ENCODE results near the gene LCN1. TPM values are rescaled to one million over a fixed set of nuclear protein-coding genes. Genes with fewer than 3 reads are reported as not detected.

The LCN1 gene
- total RNA-seq (2021) (not detected in 2 replicates), Bru-seq, nascent RNA (not detected), BruChase-seq, experiment 1, labeled RNA remaining after a 2-hour chase (not detected), BruChase-seq, experiment 2, labeled RNA remaining after a 6-hour chase (not detected)
- long read RNA-seq, result 0 reads

DNA sequence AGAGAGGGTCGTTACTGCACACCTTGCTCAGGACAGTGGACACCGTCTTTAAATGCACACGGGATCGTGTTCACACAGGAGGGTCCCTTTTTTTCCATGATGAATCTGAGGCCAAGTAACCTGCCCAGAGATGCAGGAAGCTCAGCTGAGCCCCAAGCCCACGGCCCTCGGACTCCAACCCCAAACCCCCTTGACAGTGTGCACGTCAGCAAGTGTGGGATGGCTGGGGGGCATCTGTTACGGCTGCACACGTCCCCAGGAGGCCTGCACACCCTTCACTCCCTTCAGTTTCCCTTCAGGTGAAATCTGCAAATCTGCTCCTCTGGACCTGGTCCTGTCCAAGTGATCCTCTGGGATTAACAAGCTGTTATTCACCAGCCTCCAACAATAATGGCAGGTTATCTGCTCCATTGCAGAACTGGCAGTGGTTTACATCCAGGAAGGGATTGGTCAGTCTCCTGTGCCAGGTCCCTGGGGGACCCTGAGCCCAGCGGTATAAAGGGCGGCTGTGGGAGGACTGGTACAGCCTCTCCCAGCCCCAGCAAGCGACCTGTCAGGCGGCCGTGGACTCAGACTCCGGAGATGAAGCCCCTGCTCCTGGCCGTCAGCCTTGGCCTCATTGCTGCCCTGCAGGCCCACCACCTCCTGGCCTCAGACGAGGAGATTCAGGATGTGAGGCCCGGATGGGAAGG lies at the start of gene LCN1:
Gene LCN1, plus strand, starts transcription at position 525 of the 692 bp plus-strand sequence. Its CDS starts 58 bp downstream, at position 583.
- no peaks in the 10 kb centered on the region for H3K9me3 ChIP-seq (ENCODE audit: insufficient read depth, low read depth)
- no peak within 1 kb of the TSS for H3K4me3 ChIP-seq
- H3K27ac ChIP-seq, result no peak within 1 kb of the TSS
- ChIA-PET CTCF (no interaction called here), POLR2A (ENCODE audit: unreplicated experiment) (no interaction called here)
- H3K36me3 ChIP-seq (ENCODE audit: low read depth), result no peaks in the 10 kb centered on the region
- H3K9me2 ChIP-seq (ENCODE audit: insufficient read depth), result no peaks in the 10 kb centered on the region
- H3F3A ChIP-seq (ENCODE audit: insufficient read depth, low read depth), result no peaks in the 10 kb centered on the region
- TF ChIP-seq, protein P1, sequence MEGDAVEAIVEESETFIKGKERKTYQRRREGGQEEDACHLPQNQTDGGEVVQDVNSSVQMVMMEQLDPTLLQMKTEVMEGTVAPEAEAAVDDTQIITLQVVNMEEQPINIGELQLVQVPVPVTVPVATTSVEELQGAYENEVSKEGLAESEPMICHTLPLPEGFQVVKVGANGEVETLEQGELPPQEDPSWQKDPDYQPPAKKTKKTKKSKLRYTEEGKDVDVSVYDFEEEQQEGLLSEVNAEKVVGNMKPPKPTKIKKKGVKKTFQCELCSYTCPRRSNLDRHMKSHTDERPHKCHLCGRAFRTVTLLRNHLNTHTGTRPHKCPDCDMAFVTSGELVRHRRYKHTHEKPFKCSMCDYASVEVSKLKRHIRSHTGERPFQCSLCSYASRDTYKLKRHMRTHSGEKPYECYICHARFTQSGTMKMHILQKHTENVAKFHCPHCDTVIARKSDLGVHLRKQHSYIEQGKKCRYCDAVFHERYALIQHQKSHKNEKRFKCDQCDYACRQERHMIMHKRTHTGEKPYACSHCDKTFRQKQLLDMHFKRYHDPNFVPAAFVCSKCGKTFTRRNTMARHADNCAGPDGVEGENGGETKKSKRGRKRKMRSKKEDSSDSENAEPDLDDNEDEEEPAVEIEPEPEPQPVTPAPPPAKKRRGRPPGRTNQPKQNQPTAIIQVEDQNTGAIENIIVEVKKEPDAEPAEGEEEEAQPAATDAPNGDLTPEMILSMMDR (conservative IDR thresholded peaks at IDR 0.05), result no peak
- no peak for TF ChIP-seq EZH2 (IDR thresholded peaks at IDR 0.05; ENCODE audit: low read depth)
- H3K4me2 ChIP-seq, result no peak within 1 kb of the TSS
- H4K20me1 ChIP-seq (ENCODE audit: insufficient read depth), result no peaks in the 10 kb centered on the region
- intact Hi-C loops (cut with micrococcal nuclease; ENCODE audit: unreplicated experiment), result no loop called here
- no TSS peak for BruUV-seq (replicated peaks)
- no peak for DNase-seq
- no peaks in the 10 kb centered on the region for H3K4me1 ChIP-seq (replicated peaks; ENCODE audit: insufficient read depth)
- peaks cover 60% of the 10 kb centered on the region for H3K27me3 ChIP-seq (ENCODE audit: insufficient read depth, low read depth)
- H3K79me2 ChIP-seq (ENCODE audit: low read depth), result no peaks in the 10 kb centered on the region
- H2AFZ ChIP-seq, result no peak within 1 kb of the TSS

DNA sequence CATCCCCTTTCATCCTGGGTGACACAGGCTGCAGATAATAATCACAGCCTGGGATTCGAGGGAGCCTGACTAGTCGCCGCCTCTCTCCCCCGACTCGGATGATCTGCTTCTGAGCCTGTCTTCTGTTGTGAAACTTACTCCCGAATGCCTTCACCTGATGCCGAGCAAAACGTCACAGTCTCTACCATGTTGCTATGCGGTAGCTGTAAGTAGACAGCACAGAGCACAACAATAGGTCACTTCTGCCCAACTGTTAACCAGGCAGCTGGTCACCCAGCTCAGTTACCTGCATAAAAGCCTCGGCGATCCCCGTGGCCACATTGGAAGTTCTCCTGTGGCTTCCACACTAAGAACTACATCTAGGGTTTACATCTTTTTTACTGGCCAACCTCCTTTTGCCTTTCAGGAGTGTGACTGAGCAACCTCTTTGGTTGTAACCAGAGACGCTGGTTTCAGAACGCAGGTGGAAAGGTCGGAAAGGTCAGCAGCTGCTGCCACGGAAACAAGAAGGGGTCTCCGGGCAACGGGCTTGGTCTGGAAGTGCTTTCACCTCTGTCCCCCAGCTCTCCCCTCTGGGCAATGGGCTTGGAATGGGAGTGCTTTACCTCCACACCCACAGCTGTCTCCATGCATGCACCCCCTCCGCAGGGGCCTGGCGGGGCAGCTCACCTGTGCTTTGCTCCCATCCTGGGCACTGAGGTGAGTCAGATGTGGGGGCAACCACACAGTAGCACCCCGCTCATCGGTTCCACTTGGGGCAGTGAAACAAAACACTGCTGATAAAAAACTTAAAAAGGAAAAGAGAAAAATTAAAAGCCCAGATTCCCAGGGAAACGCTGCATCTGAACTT lies 49.2 kb upstream of the LCN1 start:
- POLR2A ChIA-PET (ENCODE audit: unreplicated experiment), result no interaction called here

DNA sequence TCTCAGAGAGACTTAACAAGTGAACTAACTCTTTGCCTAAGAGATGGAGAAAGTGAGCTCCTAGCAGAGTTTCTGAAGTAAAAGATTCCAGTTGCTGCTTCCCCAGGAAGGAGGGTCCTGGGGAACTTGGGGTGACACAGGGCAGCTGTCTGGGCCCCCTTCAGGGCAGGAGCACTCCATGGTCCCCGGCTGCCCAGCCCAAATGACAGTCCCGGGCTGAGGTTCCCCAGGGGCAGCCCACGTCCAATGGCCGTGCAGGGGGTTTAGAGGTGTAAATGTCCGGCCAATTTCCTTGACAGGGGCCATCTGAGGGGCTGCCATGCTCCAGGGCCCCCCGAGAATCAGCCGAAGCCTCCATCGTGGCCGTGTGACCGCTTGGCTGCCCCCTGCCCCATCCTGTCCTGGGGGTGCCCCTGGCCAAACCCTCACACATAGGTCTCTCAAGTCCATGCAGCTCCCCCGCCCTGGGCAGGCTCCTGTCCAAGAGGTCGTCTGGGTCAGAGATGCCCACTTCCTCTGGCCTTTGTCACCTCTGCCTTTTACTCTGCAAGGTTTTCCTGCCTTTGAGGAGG lies 47.2 kb upstream of the LCN1 start:
- H2AFZ ChIP-seq, result no peak overlapping the region
- no peak for TF ChIP-seq EZH2 (IDR thresholded peaks at IDR 0.05; ENCODE audit: low read depth)
- TF ChIP-seq, protein P1 (conservative IDR thresholded peaks at IDR 0.05), result no peak
- no TSS peak for BruUV-seq (replicated peaks)
- no peak overlapping the region for H3K4me3 ChIP-seq
- H3K27ac ChIP-seq, result no peak overlapping the region
- intact Hi-C loops (cut with micrococcal nuclease; ENCODE audit: unreplicated experiment), result no loop called here
- H3K4me2 ChIP-seq, result no peak overlapping the region
- no peaks in the 10 kb centered on the region for H3K27me3 ChIP-seq (ENCODE audit: insufficient read depth, low read depth)
- no peaks in the 10 kb centered on the region for H3K9me3 ChIP-seq (ENCODE audit: insufficient read depth, low read depth)
- DNase-seq, result no peak
- H4K20me1 ChIP-seq (ENCODE audit: insufficient read depth), result 0 out of 2 replicates have a peak, but pooled peaks cover 4% of the 10 kb centered on the region
- peaks cover 28% of the 10 kb centered on the region; the same call in 1 of the 2 replicates for H3F3A ChIP-seq (ENCODE audit: insufficient read depth, low read depth)
- H3K36me3 ChIP-seq (ENCODE audit: low read depth), result no peaks in the 10 kb centered on the region
- H3K79me2 ChIP-seq (ENCODE audit: low read depth), result peaks cover 22% of the 10 kb centered on the region
- ChIA-PET CTCF (no interaction called here), POLR2A (ENCODE audit: unreplicated experiment) (interaction anchor here (0.6 kb wide), 1 partner anchor 19 kb away, joined by 6 read pairs; no protein-coding TSS in a partner anchor)
- H3K9me2 ChIP-seq (ENCODE audit: insufficient read depth), result no peaks in the 10 kb centered on the region
- H3K4me1 ChIP-seq (replicated peaks; ENCODE audit: insufficient read depth), result peaks cover 39% of the 10 kb centered on the region

More for the DNA sequence above, 49.2 kb upstream of the LCN1 start:
- CTCF ChIA-PET, result no interaction called here
- Histone ChIP-seq H3K9me2 (ENCODE audit: insufficient read depth) (no peaks in the 10 kb centered on the region), H3K27me3 (ENCODE audit: insufficient read depth, low read depth) (no peaks in the 10 kb centered on the region), H3K36me3 (ENCODE audit: low read depth) (no peaks in the 10 kb centered on the region), H3K4me1 (replicated peaks; ENCODE audit: insufficient read depth) (peaks cover 37% of the 10 kb centered on the region), H4K20me1 (ENCODE audit: insufficient read depth) (0 out of 2 replicates have a peak, but pooled peaks cover 4% of the 10 kb centered on the region), H3K4me2 (no peak overlapping the region), H3K27ac (no peak overlapping the region), H3K79me2 (ENCODE audit: low read depth) (peaks cover 5% of the 10 kb centered on the region), H3F3A (ENCODE audit: insufficient read depth, low read depth) (peaks cover 22% of the 10 kb centered on the region), H3K4me3 (no peak overlapping the region), H3K9me3 (ENCODE audit: insufficient read depth, low read depth) (no peaks in the 10 kb centered on the region), H2AFZ (no peak overlapping the region)
- no TSS peak for BruUV-seq (replicated peaks)
- intact Hi-C loops (cut with micrococcal nuclease; ENCODE audit: unreplicated experiment), result no loop called here
- TF ChIP-seq, protein P1 (conservative IDR thresholded peaks at IDR 0.05), result no peak
- no peak for TF ChIP-seq EZH2 (IDR thresholded peaks at IDR 0.05; ENCODE audit: low read depth)
- no peak for DNase-seq

Data from PC-9 (cell line).